DOHH2 (cell line): ENCODE data around the gene IL16.

ENCODE experiments used
- H3F3A ChIP-seq: fragments of 200-600 bp; sonication (generic), shearing (Covaris generic); 2 replicates; pipeline ENCODE4 v1.6.0; 2016; ENCODE audit warnings: antibody characterized with exemption, mild to moderate bottlenecking; ENCODE audit not compliant: control insufficient read depth, insufficient read depth
- H3K27ac ChIP-seq: fragments of 200-600 bp; sonication (generic); 2 replicates; pipeline ENCODE4 v1.5.1; 2014; ENCODE audit warnings: low read depth, mild to moderate bottlenecking, low read length, moderate library complexity
- H3K27me3 ChIP-seq: fragments of 200-600 bp; sonication (generic); 2 replicates; pipeline ENCODE4 v1.6.1; 2014; ENCODE audit warnings: mild to moderate bottlenecking, low read length, mixed read lengths; ENCODE audit not compliant: control insufficient read depth
- H3K36me3 ChIP-seq: fragments of 200-600 bp; sonication (generic); 2 replicates; pipeline ENCODE4 v1.6.1; 2014; ENCODE audit warnings: mild to moderate bottlenecking, low read length, moderate library complexity, mixed read lengths; ENCODE audit not compliant: control insufficient read depth
- H3K4me1 ChIP-seq: fragments of 200-600 bp; sonication (generic); 2 replicates; pipeline ENCODE4 v1.6.1; 2014; ENCODE audit warnings: mild to moderate bottlenecking, low read length, mixed read lengths; ENCODE audit not compliant: control insufficient read depth
- H3K4me2 ChIP-seq: fragments of 200-600 bp; sonication (generic); 2 replicates; pipeline ENCODE4 v1.6.0; 2014; ENCODE audit warnings: mild to moderate bottlenecking, low read length, moderate library complexity
- H3K4me3 ChIP-seq: fragments of 200-600 bp; sonication (generic); 2 replicates; pipeline ENCODE4 v1.5.1; 2014; ENCODE audit warnings: mild to moderate bottlenecking, low read length, mixed read lengths
- H3K79me2 ChIP-seq: fragments of 200-600 bp; sonication (generic); 2 replicates; pipeline ENCODE4 v1.6.1; 2014; ENCODE audit warnings: mild to moderate bottlenecking, low read length, mixed read lengths; ENCODE audit not compliant: control insufficient read depth
- H3K9me2 ChIP-seq: fragments of 200-600 bp; sonication (generic); replicated peaks from 2 replicates; pipeline ENCODE4 v1.6.1; 2014; ENCODE audit warnings: mild to moderate bottlenecking, low read length, mixed read lengths; ENCODE audit not compliant: control insufficient read depth
- H3K9me3 ChIP-seq: fragments of 200-600 bp; sonication (generic); 2 replicates; pipeline ENCODE4 v1.6.1; 2014; ENCODE audit warnings: antibody characterized with exemption, low read length, mixed read lengths; ENCODE audit not compliant: control insufficient read depth, insufficient read depth
- H4K20me1 ChIP-seq: fragments of 200-600 bp; sonication (generic); 2 replicates; pipeline ENCODE4 v1.6.0; 2014; ENCODE audit warnings: low read depth, mild to moderate bottlenecking, antibody characterized with exemption, low read length, moderate library complexity; ENCODE audit not compliant: control insufficient read depth, insufficient read depth
- EZH2phosphoT487 ChIP-seq: fragments of 200-600 bp; sonication (generic); IDR thresholded peaks from 2 replicates; pipeline ENCODE4 v1.6.1; 2017; ENCODE audit warnings: borderline replicate concordance, mild to moderate bottlenecking, antibody characterized with exemption, low read length, moderate library complexity, mixed read lengths
- TF ChIP-seq, protein P1 (sequence below): fragments of 200-600 bp; sonication (generic); IDR thresholded peaks from one replicate; pipeline ENCODE4 v1.5.1; 2014; ENCODE audit warnings: antibody characterized with exemption, mild to moderate bottlenecking, low read depth, low read length; ENCODE audit not compliant: poor library complexity, severe bottlenecking

IL16 gene

DNA sequence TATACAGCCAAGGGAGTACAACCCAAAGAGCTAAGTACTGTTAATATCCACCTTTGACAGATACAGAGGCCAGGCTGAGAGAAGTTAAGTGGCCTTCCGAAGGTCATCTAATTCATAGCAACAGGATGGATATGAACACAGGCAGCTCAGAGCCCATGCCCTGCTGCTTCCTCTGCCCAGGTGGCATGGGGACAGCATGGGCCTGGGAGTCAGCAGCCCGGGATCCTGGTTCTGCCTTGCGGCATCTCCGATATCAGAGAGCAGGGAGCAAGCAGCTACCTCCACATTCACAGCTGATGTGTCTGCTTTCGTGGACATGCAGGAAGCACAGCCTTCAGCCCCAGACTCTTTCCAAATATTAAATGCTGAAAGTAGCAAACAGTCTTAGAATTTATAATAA, 71.7 kb downstream of the IL16 start:
- Histone ChIP-seq H3K36me3 (no peaks in the 10 kb centered on the region), H3K9me3 (no peaks in the 10 kb centered on the region), H3K27ac (no peak overlapping the region), H3K79me2 (no peaks in the 10 kb centered on the region), H4K20me1 (no peaks in the 10 kb centered on the region), H3K9me2 (no peaks in the 10 kb centered on the region), H3F3A (no peaks in the 10 kb centered on the region), H3K4me3 (no peak overlapping the region), H3K27me3 (peaks cover 5% of the 10 kb centered on the region; the same call in 1 of the 2 replicates), H3K4me2 (no peak overlapping the region), H3K4me1 (peaks cover 16% of the 10 kb centered on the region)
- TF ChIP-seq EZH2phosphoT487: no peak
- TF ChIP-seq, protein P1, sequence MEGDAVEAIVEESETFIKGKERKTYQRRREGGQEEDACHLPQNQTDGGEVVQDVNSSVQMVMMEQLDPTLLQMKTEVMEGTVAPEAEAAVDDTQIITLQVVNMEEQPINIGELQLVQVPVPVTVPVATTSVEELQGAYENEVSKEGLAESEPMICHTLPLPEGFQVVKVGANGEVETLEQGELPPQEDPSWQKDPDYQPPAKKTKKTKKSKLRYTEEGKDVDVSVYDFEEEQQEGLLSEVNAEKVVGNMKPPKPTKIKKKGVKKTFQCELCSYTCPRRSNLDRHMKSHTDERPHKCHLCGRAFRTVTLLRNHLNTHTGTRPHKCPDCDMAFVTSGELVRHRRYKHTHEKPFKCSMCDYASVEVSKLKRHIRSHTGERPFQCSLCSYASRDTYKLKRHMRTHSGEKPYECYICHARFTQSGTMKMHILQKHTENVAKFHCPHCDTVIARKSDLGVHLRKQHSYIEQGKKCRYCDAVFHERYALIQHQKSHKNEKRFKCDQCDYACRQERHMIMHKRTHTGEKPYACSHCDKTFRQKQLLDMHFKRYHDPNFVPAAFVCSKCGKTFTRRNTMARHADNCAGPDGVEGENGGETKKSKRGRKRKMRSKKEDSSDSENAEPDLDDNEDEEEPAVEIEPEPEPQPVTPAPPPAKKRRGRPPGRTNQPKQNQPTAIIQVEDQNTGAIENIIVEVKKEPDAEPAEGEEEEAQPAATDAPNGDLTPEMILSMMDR: no peak

DNA sequence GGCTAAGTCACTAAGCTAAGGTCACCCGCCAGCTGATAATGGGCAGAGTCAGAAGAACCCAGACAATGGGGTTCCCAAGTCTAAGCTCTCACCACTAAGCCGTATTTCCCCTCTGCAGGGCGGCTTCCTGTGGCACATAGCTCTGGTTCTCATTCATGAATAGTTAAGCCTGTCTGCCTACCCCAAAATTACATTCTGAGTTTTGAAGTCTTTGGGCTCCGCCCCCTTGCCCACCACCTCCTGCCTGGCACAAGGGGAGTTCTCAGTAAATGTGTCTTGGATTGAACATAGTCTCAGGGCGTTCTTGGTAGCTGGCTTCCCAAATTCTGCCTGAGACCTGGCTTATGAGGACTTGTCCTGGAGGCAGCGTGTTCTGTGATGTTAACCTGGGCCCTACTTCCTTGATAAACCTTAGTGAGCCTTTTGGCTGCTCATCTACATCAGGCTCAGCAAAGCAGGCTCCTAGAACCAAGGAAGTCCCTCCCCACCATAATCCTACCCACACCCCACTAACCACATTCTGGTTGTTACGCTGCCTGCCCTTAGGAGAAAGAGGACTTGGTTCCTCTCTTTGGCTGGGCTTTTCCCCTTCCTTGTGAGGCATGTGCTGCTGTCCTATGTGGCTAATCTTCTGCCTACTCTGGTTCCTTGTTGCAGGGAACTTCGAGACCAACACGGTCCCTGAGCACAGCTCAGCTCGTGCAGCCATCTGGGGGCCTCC, 72.4 kb downstream of the IL16 start:
- Histone ChIP-seq H3K36me3 (no peaks in the 10 kb centered on the region), H3K4me3 (no peak overlapping the region), H3K79me2 (no peaks in the 10 kb centered on the region), H3F3A (no peaks in the 10 kb centered on the region), H3K9me3 (no peaks in the 10 kb centered on the region), H3K9me2 (no peaks in the 10 kb centered on the region), H3K4me2 (no peak overlapping the region), H3K27me3 (peaks cover 5% of the 10 kb centered on the region; the same call in 1 of the 2 replicates), H3K4me1 (peaks cover 16% of the 10 kb centered on the region), H4K20me1 (no peaks in the 10 kb centered on the region), H3K27ac (no peak overlapping the region)
- TF ChIP-seq, protein P1: no peak
- no peak for TF ChIP-seq EZH2phosphoT487

DNA sequence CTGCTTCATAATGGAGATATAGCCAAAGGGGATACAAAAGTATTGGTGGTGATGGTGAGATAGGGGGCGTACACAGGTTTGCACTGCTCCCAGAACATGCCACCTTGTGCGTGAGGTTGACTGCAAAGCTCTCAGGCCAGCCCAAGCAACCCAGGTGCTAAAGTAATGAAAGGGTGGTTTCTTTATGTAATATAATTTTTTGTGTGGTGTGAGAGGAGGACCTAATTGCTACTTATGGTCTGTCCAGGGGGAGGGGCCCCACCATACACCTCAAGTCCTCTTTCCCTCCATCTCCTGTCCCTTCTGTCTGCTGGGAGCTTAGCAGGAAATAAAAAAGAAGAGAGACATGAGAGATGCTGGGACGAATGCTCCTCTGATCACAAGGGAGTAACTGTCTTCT, 73.5 kb downstream of the IL16 start:
- no peaks in the 10 kb centered on the region for H3K9me2 ChIP-seq
- peaks cover 12% of the 10 kb centered on the region for H3K4me1 ChIP-seq
- peaks cover 5% of the 10 kb centered on the region; the same call in 1 of the 2 replicates for H3K27me3 ChIP-seq
- no peaks in the 10 kb centered on the region for H3F3A ChIP-seq
- H3K79me2 ChIP-seq: no peaks in the 10 kb centered on the region
- TF ChIP-seq EZH2phosphoT487: no peak
- TF ChIP-seq, protein P1: no peak
- no peak overlapping the region for H3K4me2 ChIP-seq
- H3K36me3 ChIP-seq: no peaks in the 10 kb centered on the region
- no peak overlapping the region for H3K27ac ChIP-seq
- H3K4me3 ChIP-seq: no peak overlapping the region
- no peaks in the 10 kb centered on the region for H3K9me3 ChIP-seq
- H4K20me1 ChIP-seq: no peaks in the 10 kb centered on the region
